Breast epithelium (tissue), 3 donors: Measurements from ENCODE around the gene CNTNAP3.
"Not testable (repeated sequence)": the region's sequence is repeated elsewhere in the genome, so short reads cannot be mapped to it uniquely, and the experiment has no call there.

ENCODE experiments used
- CTCF ChIP-seq, 3 donors: fragments of 450-650 bp; IDR thresholded peaks; one replicate each; pipeline ENCODE4 v1.5.1; 2016 to 2017; ENCODE audit warnings: antibody characterized with exemption in 3 of 3, mild to moderate bottlenecking in 3 of 3, moderate library complexity in 3 of 3
- POLR2AphosphoS5 ChIP-seq, 3 donors: sonication (generic); formaldehyde crosslinking; IDR thresholded peaks; one replicate each; pipeline ENCODE4 v1.6.1; 2017; ENCODE audit warnings: antibody characterized with exemption in 3 of 3

DNA sequence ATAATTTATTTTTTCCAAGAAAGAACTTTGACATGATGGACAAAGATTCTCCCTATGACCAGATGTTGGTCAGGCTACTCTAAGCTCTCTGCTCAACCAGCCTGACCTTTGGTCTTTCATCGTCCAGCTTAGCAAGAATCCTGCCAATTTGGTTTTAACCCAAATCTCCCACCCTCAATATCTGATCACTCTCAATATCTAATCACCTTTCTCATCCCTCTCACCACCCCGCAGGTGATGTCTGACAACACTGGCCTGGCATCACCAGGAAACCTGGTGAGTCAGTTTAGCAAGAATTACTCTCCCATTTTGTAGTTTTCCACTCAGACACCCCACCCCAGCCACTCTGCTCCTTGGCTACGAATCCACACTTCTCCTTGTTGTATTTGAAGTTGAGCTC lies 207.9 kb downstream of the CNTNAP3 start:
- not testable (repeated sequence) for TF ChIP-seq POLR2AphosphoS5, CTCF (IDR thresholded peaks at IDR 0.05)
